CD4-positive, alpha-beta T cell treated with Interleukin-17A for 1 hour (primary cell): ENCODE measurements around the gene AAGAB.

Source experiments
- DNase-seq: peaks from one replicate; pipeline ENCODE4 v3.0.0-alpha.2; 2020

The AAGAB gene

DNA sequence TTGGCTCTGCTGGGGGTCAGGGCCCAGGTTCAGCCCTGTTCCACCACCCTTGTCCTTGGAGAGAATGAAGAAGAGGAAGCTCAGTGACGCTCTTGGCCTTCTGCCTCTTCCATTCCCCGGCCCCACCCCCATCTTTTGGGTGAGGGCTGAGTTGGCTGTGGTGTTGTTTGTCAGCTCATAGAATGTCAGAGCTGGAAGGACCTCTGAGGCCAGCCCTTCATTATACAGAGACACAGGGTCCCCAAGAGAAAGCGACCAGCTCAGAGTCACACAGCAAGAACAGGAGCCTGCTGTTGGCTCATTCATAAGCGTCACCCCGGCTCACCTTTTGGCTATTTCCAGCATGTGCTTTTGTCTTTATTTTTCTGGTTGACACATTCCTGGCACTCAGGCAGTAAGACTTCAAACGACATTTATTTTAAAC is 68.2 kb downstream of the AAGAB start:
- no peak for DNase-seq

- DNase-seq = peak; percentile 17
Measured at GRCh38 chr15:67185621-67186225, 68.7 kb downstream of the AAGAB start.

GRCh38 chr15:67185051-67185450 is 69.4 kb downstream of the AAGAB start:
- DNase-seq = no peak

DNA sequence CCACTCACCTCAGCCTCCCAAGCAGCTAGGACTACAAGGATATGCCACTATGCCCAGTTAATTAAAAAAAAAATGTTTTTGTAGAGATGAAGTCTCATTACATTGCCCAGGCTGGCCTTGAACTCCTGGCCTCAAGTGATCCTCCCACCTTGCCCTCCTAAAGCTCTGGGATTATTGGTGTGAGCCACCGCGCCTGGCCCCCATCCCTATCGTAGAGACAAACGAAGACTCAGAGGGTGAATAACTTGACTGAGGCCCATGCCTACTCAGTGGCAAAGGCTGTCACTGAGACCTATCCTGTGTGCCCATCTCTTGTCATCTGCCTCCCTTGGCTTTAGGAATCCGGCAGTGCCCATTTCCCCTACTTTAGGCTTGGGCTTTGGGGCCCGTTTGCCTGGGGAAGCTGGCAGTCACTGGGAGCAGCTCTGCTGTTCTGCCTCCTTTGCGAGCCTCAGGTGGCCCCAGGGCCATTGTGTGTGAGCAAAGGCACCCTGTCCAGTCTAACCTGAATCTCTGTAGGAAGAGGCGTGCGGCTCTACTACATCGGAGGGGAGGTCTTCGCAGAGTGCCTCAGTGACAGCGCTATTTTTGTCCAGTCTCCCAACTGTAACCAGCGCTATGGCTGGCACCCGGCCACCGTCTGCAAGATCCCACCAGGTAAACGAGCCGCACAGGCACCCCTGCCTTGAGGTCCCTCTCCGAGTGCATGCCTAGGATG is 70.1 kb downstream of the AAGAB start:
- DNase-seq = no peak

DNA sequence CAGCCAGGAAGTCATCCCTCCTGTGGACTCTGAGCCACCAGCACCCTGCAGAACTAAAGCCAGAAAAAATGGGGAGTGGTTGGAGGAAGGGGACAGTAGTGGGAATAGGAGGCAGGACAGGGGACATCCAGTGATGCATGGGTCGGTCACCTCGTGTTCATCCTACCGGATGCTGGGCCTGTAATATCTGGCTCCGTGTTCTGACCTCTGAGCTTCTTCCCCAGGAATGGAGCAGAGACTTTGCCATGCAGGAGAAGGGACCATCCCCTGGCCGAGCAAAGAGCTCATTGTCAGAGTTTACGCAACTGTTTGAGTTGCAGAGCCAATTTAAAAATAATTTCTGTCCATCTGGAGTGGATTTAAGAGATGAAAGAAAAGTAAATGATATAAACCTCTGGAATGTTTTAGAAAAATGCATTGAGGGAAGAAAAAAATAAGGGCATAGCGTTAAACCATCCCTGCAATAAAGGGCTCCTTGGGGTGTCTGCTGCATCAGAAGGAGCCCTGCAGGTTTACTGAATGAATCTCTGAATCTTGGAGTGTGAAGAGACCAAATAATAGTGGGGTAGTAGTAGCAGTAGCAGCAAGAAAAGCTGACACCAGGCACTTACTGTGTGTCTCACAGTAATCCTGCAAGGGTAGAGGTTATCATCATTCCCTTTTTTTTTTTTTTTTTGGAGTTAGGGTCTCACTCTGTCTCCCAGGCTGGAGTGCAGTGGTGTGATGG is 70.9 kb downstream of the AAGAB start:
- DNase-seq = no peak

DNA sequence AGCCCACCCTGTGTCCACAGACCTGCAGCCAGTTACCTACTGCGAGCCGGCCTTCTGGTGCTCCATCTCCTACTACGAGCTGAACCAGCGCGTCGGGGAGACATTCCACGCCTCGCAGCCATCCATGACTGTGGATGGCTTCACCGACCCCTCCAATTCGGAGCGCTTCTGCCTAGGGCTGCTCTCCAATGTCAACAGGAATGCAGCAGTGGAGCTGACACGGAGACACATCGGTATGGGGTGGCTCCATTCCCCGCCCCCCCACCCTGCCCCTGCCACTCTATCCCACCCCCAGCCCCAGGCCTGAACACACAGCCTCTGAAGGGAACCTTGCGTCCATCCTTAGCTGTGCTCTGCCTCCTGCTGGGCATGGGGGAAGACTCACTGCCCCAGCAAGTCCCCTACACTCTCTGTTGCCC is 73.2 kb downstream of the AAGAB start:
- DNase-seq = peak; percentile 29

DNA sequence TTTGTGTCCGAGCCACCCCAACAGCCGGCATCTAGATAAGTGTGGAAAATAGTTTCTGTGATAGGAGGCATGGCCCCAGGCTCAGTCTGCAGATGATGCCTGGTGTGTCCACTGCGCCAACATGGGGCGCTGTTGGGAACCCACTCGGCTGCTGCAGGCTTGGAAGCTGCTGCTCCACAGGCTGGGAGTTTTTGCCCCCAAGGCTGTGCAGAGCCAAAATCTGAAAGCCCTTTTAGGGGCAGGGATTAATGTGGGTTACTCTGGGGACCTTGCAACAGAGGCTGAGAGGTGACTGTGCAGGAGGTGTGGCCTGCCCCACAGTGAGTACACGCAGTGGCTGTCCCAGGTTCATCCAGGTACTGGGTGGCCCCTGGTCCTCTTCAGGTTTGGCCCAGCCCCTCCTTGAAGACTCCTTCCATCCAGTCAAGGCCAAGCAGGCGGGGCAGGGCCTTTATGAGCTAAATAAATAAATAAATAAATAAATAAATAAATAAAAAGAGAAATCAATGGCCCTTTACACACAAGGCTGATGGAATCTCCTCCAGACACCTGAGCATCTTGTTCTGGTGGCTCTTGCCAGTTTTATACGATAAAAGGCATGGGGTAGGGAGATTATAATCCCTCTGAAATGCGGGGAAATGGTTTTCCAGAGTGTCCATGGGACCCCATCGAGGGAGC is 73.8 kb downstream of the AAGAB start:
- no peak for DNase-seq

- DNase-seq = no peak
Measured at GRCh38 chr15:67180035-67180434, 74.4 kb downstream of the AAGAB start.

GRCh38 chr15:67179411-67179995 is 75.0 kb downstream of the AAGAB start:
- DNase-seq = no peak

DNA sequence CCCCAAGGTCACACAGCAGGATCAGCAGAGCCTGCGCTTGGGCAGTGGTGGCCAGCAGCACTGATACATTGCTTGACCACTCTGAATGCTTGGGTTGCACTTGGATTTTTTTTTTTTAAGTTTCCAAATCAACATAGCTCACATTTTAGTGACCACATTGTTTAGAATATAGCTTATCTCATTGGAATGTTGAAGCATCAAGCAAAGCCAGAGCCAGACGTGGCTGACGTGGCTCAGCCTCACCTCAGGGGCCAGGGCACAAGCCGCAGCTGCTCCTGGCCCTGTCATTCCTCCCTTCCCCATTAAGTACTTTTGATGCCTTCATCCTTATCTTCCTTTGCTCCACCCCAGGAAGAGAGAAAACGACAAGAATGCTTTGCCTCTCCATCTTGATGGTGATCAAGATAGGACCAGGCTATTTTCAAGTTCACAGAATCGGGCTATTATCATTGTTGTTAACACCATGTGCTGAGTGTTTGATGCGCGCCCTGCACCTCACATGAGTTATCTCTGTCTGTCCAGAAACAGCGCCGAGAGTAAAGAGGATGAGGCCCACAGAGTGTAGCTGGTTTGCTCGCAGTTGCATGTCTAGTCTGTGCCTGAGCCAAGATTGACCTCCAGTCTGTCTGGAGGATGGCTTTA is 75.8 kb downstream of the AAGAB start:
- DNase-seq = no peak

DNA sequence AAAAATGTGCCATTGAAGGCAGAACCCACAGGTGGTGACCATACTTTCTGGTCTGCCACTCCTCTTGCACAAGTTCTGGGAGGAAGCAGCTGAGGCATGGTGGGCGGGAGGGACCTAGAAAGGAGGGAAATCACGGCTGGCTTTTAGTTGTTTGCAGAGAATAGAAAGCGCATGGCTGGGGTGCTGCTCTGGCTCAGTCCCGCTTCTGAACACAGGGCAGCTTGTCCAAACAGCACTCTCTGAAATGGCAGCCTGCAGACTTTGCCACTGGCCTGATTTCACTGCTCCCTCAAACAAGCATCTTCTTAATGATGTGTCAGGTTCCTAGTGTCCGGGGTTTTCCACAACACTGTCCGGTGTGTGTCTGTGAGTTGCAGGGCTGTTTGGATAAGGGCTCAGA is 76.7 kb downstream of the AAGAB start:
- no peak for DNase-seq

- no peak for DNase-seq
Measured at GRCh38 chr15:67176195-67176971, 78.1 kb downstream of the AAGAB start.

- DNase-seq = peak; percentile 37
Measured at GRCh38 chr15:67175643-67176071, 78.8 kb downstream of the AAGAB start.

DNA sequence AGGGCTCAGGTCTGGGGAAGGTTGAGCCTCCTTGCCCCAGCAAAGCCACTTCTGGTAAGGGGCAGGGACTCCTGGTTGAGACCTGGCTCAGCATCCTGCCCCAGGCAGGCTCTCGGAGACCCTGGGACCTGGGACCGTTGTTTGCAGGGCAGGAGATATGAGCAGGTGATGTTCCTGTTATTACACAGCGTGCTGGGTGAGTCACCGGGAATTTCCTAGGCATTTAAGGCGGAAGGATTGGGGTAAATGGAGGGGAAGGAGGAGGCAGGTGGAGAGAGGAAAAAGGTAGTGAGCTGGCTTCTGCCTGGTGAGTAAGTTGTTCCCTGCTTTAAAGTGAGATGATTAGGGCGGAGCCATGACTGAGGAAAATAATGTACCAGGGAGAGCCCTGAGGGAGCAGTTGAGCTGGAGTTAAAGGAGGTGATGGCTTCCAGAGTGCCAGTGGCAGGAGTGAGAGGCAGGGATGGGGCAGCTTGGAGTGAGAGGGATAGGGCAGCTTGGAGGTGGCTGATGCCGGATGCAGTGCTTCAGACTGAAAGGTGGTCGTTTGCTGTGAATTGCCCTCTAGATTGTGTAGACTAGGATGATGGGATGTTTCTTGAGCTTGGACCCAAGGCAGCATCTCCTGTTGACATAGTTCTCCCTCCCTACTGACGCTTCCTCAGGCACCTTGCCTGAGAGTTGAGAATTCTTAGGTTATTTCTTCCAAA is 79.4 kb downstream of the AAGAB start:
- DNase-seq = no peak

GRCh38 chr15:67174446-67174845 is 80.0 kb downstream of the AAGAB start:
- no peak for DNase-seq

DNA sequence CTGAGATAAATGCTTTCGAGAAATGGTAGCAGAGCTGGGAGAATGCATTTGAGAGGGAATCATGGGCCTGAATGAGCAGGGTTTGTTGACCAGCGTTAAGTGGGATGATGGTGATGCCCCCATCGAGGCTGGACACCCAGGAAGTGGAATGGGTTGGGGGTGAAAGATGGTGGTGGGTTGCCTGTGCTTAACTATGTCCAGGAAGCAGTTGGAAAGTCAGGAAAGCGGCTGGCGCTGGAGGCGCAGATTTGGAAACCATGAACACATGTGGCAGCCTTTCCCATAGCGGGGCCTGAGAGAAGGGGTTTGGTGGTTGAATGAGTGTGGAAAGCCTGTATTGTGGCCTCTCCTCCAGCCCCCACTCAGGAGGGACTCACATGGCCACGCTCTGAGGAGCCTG is 80.7 kb downstream of the AAGAB start:
- no peak for DNase-seq

GRCh38 chr15:67173005-67173404 is 81.5 kb downstream of the AAGAB start:
- DNase-seq = no peak

DNA sequence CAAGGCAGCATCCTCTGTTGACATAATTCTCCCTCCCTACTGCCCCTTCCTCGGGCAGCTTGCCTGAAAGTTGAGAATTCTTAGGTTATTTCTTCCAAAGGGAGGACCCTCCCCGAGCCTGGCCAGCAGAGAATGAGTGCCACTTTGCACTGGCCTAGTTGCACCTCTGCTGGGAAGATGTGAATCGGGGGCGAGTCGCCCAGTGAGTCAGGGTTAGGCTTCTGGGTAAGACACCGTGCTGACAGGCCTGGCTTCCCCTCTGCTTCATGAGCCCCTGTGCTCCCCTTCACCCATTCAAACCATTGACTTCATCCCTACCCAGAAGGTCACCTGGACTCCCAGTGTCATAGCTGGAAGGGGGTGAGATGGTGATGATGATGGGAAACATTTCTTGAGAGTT is 82.3 kb downstream of the AAGAB start:
- no peak for DNase-seq

DNA sequence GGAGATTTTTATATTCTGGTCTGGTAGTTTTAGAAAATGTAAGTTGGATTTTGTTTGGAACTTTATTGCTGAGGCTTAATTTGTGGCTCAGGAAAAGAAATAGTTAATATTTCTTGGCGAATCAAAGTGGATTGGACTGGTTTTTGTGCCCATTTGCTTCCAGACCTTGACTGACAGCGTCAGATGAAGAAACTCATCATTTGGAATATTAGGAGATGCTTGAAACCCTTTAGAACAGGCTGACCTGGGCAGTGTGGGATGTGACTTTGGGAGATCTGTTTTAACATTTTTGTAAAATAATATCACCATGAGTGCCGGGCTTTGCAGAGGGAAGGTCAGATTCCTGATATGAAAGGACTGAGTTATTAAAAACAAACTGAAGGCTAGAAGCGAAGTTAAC is 83.0 kb downstream of the AAGAB start:
- DNase-seq = no peak

DNA sequence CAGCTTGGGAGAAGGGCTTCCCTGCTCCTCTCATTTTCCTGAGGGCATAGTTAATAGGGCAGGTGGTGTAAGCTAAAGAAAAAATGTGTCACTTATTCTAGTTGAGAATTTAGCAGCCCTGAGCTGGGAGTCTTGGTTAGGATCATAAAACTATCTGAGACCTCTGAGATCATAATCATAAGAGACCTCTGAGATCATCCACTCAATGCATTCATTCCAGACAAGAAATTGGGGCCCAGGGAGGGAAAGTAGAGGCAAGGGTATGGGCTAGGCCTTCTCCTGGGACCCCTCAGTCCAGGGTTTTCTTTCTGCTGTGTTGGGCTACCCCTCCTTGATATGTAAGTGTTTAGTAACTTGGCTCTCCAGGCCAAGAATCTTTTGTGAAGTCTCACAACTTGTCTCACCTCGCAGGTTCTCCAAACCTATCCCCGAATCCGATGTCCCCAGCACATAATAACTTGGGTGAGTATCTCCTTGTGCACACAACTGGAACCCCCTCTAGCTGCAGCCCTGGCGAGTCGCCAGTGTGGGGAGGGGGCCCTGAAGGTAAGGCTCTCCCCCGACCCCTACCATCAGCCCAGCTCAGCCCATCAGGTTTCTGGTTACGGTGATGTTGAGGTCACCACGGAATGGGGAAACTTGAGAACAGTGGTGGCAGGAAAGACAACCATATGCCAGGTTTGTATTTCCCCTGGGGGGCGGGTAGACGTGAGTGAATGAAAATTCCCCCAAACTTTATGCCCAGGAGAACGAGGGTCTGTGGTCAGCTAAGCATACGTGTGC is 84.1 kb downstream of the AAGAB start:
- no peak for DNase-seq
